Pancreas (tissue), 10 donors: ENCODE results near the gene PRR19. TPM values are rescaled to one million over a fixed set of nuclear protein-coding genes. Genes with fewer than 3 reads are reported as not detected.

ENCODE experiments used
- ATAC-seq, 4 donors: fragments of 200-7000 bp; cut with Tn5 transposase; one replicate each; pipeline versions ENCODE4 v1.8.0 to v1.9.1; 2020; ENCODE audit warnings: mild to moderate bottlenecking in 4 of 4, moderate library complexity in 4 of 4
- DNase-seq, 6 donors: peaks; one replicate each; pipeline ENCODE4 v3.0.0-alpha.2; 2020
- FAIRE-seq: peaks from 2 replicates; lab custom pipeline; 2012; peaks lifted over from hg19 to GRCh38; lab: Jason Lieb, UNC
- H3K27ac ChIP-seq, 4 donors: fragments of 200-600 bp; sonication (generic); 1 replicate in 3 of 4; 2 replicates in 1 of 4; pipeline versions ENCODE4 v1.5.0 to v1.8.0; 2020
- H3K27me3 ChIP-seq, 4 donors: fragments of 200-600 bp; one replicate each; pipeline ENCODE4 v1.8.0; 2021
- H3K36me3 ChIP-seq, 3 donors: fragments of 200-600 bp; sonication (generic) in 1 of 3; one replicate each; pipeline versions ENCODE4 v1.5.0 to v1.8.0; 2020 to 2021
- H3K4me1 ChIP-seq, 3 donors: fragments of 200-600 bp; one replicate each; pipeline ENCODE4 v1.8.0; 2021
- H3K4me3 ChIP-seq, 4 donors: fragments of 200-600 bp; sonication (generic) in 2 of 4; one replicate each; pipeline versions ENCODE4 v1.5.0 to v1.8.0; 2020 to 2021
- H3K9me3 ChIP-seq, 4 donors: fragments of 200-600 bp; one replicate each; pipeline ENCODE4 v1.8.0; 2021
- CTCF ChIP-seq, 4 donors: fragments of 200-600 bp; sonication (generic) in 3 of 4; IDR thresholded peaks; one replicate each; pipeline versions ENCODE4 v1.5.0 to v1.8.0; 2021; ENCODE audit warnings: antibody characterized with exemption in 4 of 4
- WGBS, 2 donors: extraction: QIAGEN DNeasy Blood & Tissue Kit; methylation state at CpG; one replicate each; pipeline ENCODE4 v1.1.7; 2013; 5-methylcytosine and 5-hydroxymethylcytosine counted together
- intact Hi-C, 3 donors: fragments of 100-400 bp; cut with DNase I; formaldehyde crosslinking; loops; one replicate each; pipeline versions ENCODE4 v1.11.1 to v1.14.2; 2022
- polyA plus RNA-seq, 2 donors: library from polyadenylated mRNA; stranded (reverse); fragments of 200-250 nt; gene quantifications; one replicate each; pipeline ENCODE4 v1.2.3, GENCODE V29; 2013
- total RNA-seq, 6 donors: library from RNA; stranded (reverse); fragmentation: NEBNext Ultra II Directional in 4 of 6; extraction: Animal tissue kit (Norgen Biotek cat#: 25700) in 4 of 6; gene quantifications; one replicate each; pipeline versions ENCODE4 v1.2.1 to v1.2.4, GENCODE V29; 2021 to 2023
- donor health status: healthy with polysubstance abuse.
- donor health status: DM: no; HTN: no; CAD: no; lungs with moderate emphysema.
- donor health status: DM: no; HTN: no; CAD: no.
- donor health status: control.
- donor health status: control.
- donor health status: Bipolar disorder and iron deficiency.
- donor health status: DM: yes; HTN: yes; CAD: no.
- donor health status: DM: no; HTN: no; CAD: no.
- donor health status: DM: no; HTN: no; CAD: no.
- donor health status: DM: yes; HTN: yes; CAD: no.

PRR19 gene
- total and polyA plus RNA-seq, 8 donors = 0.12 to 0.99 (median 0.37) TPM

GRCh38 chr19:42292042-42292960 is 9.6 kb upstream of the PRR19 start:
- ATAC-seq = no peak

GRCh38 chr19:42292963-42293362 is 9.0 kb upstream of the PRR19 start:
- no peak for FAIRE-seq
- WGBS, 2 donors = 90 to 94% methylated on average over 14 of the region's 14 CpGs
- Histone ChIP-seq H3K9me3 (no peaks in the 10 kb centered on the region), H3K27me3 (no peaks in the 10 kb centered on the region), H3K36me3 (peaks cover 0 to 45% (median 32%) of the 10 kb centered on the region in 3 donors), H3K4me1 (no peaks in the 10 kb centered on the region), H3K27ac (no peak overlapping the region), H3K4me3 (no peak overlapping the region)
- no peak for TF ChIP-seq CTCF (IDR thresholded peaks at IDR 0.05)
- ATAC-seq = no peak
- intact Hi-C loops = loop anchor here in 1 of 3 donors (10.0 kb wide), 2 partner anchors 48 to 158 kb away; partner anchors contain the start of genes GSK3A and POU2F2
- peak in 1 of 6 donors; percentile 79 for DNase-seq

More at GRCh38 chr19:42292042-42292960, 9.6 kb upstream of the PRR19 start:
- no peak overlapping the region for H3K27ac ChIP-seq
- peaks cover 5 to 51% (median 38%) of the 10 kb centered on the region in 3 donors for H3K36me3 ChIP-seq
- no peaks in the 10 kb centered on the region for H3K9me3 ChIP-seq
- H3K4me1 ChIP-seq = no peaks in the 10 kb centered on the region
- intact Hi-C loops = loop anchor here in 1 of 3 donors (10.0 kb wide), 2 partner anchors 48 to 158 kb away; partner anchors contain the start of genes GSK3A and POU2F2
- DNase-seq (peak in 2 of 6 donors; percentile 46 to 74), FAIRE-seq (no peak)
- H3K27me3 ChIP-seq = no peaks in the 10 kb centered on the region
- WGBS, 2 donors = 92 to 97% methylated on average over 25 to 27 of the region's 27 CpGs
- no peak overlapping the region for H3K4me3 ChIP-seq
- no peak for TF ChIP-seq CTCF (IDR thresholded peaks at IDR 0.05)

GRCh38 chr19:42293540-42293939 is 8.4 kb upstream of the PRR19 start:
- H3K4me1 ChIP-seq = no peaks in the 10 kb centered on the region
- WGBS, 2 donors = 83 to 84% methylated on average over 17 of the region's 17 CpGs
- H3K27me3 ChIP-seq = no peaks in the 10 kb centered on the region
- intact Hi-C loops = loop anchor here in 1 of 3 donors (10.0 kb wide), 2 partner anchors 49 to 159 kb away; partner anchors contain the start of genes GSK3A and POU2F2
- no peak overlapping the region for H3K27ac ChIP-seq
- FAIRE-seq (no peak), DNase-seq (peak in 1 of 6 donors; percentile 12), ATAC-seq (no peak)
- TF ChIP-seq CTCF (IDR thresholded peaks at IDR 0.05) = no peak
- H3K36me3 ChIP-seq = peaks cover 0 to 40% (median 32%) of the 10 kb centered on the region in 3 donors
- no peak overlapping the region for H3K4me3 ChIP-seq
- H3K9me3 ChIP-seq = no peaks in the 10 kb centered on the region

- intact Hi-C loops = loop anchor here in 1 of 3 donors (10.0 kb wide), 2 partner anchors 49 to 159 kb away; partner anchors contain the start of genes GSK3A and POU2F2
- H3K4me3 ChIP-seq = no peak overlapping the region
- TF ChIP-seq CTCF (IDR thresholded peaks at IDR 0.05) = no peak
- ATAC-seq = no peak
- H3K27me3 ChIP-seq = no peaks in the 10 kb centered on the region
- WGBS, 2 donors = 92 to 93% methylated on average over 15 of the region's 15 CpGs
- peaks cover 0 to 36% (median 31%) of the 10 kb centered on the region in 3 donors for H3K36me3 ChIP-seq
- H3K9me3 ChIP-seq = no peaks in the 10 kb centered on the region
- H3K4me1 ChIP-seq = no peaks in the 10 kb centered on the region
- FAIRE-seq = no peak
- no peak overlapping the region for H3K27ac ChIP-seq
- DNase-seq = peak in 1 of 6 donors; percentile 15
These were observed 8.0 kb upstream of the PRR19 start for GRCh38 chr19:42293948-42294347.
